Activated T-helper 2 cell treated with anti-CD3 and anti-CD28 coated beads, Interferon-gamma antibody, Interleukin-2, Interleukin-4, amounts not matched to agents 10 μg/mL and 5 μg/mL and 100 μg/mL, durations not matched to agents 14 hours and 24 hours and 36 hours (primary cell): ENCODE data around the gene SEMA6B. TPM values are rescaled to one million over a fixed set of nuclear protein-coding genes. Genes with fewer than 3 reads are reported as not detected.
"Not testable (repeated sequence)": the region's sequence is repeated elsewhere in the genome, so short reads cannot be mapped to it uniquely, and the experiment has no call there.

Source experiments
- DNase-seq: peaks from one replicate; pipeline ENCODE4 v3.0.0; 2021; ENCODE audit warnings: low spot score
- H3K27ac Mint-ChIP-seq: one replicate; pipeline ENCODE4 v1.8.0; 2021; ENCODE audit warnings: mixed read lengths
- H3K27me3 Mint-ChIP-seq: one replicate; pipeline ENCODE4 v1.8.0; 2021; ENCODE audit warnings: low read depth, mixed read lengths
- H3K36me3 Mint-ChIP-seq: one replicate; pipeline ENCODE4 v1.8.0; 2021; ENCODE audit warnings: low read depth, mixed read lengths
- H3K4me1 Mint-ChIP-seq: one replicate; pipeline ENCODE4 v1.8.0; 2021; ENCODE audit warnings: low read depth, mixed read lengths
- H3K4me3 Mint-ChIP-seq: one replicate; pipeline ENCODE4 v1.8.0; 2021; ENCODE audit warnings: low read depth, mild to moderate bottlenecking, moderate library complexity, mixed read lengths
- H3K9me3 Mint-ChIP-seq: one replicate; pipeline ENCODE4 v1.8.0; 2021; ENCODE audit warnings: mixed read lengths
- intact Hi-C: fragments of 100-400 bp; cut with micrococcal nuclease; formaldehyde crosslinking; loops from one replicate; pipeline ENCODE4 v1.15.1; 2023
- total RNA-seq: library from RNA; stranded (reverse); gene quantifications from 2 replicates; pipeline ENCODE4 v1.2.3, GENCODE V29; 2022

The SEMA6B gene
- total RNA-seq, 1 donor from 2014 or later, result not detected

DNA sequence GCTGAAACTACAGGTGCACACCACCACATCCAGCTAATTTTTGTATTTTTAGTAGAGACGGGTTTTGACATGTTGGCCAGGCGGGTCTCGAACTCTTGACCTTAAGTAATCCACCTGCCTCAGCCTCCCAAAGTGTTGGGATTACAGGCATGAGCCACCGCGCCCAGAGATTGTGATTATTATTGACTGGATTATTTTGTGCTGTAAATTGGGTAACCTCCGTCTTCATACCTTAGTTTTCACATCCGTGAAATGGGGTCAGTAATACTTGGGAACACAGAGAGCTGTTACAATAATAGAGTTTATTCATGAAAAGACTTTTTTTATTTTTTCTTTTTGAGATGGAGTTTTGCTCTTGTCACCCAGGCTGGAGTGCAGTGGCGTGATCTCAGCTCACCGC is 35.7 kb upstream of the SEMA6B start:
- H3K27me3 Mint-ChIP-seq, result peaks cover 33% of the 10 kb centered on the region
- intact Hi-C loops, H3K36me3 Mint-ChIP-seq, H3K27ac Mint-ChIP-seq, DNase-seq, H3K9me3 Mint-ChIP-seq, H3K4me1 Mint-ChIP-seq, H3K4me3 Mint-ChIP-seq: not testable (repeated sequence)

DNA sequence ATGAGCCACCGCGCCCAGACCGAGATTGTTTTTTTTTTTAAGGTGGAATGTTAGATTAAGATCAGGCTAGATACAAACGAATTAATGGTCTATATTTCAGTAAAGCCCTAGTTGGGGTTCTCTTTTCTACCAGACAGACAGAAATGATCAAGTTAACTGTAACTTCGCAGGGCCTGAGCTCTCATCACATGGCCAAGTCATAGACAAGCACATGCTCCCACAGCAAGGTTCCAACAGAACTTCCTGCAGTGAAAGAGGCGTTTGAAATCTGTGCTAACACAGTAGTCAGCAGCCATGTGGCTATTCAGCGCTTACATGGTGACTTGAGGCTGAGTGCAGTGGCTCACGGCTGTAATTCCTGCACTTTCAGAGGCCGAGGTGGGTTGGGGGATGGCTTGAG is 34.7 kb upstream of the SEMA6B start:
- H3K4me1 Mint-ChIP-seq, result peaks cover 2% of the 10 kb centered on the region
- H3K9me3 Mint-ChIP-seq, result no peaks in the 10 kb centered on the region
- no peak for DNase-seq
- peaks cover 29% of the 10 kb centered on the region for H3K27me3 Mint-ChIP-seq
- H3K4me3 Mint-ChIP-seq, result no peak overlapping the region
- intact Hi-C loops, result no loop called here
- H3K36me3 Mint-ChIP-seq, result no peaks in the 10 kb centered on the region
- H3K27ac Mint-ChIP-seq, result no peak overlapping the region

DNA sequence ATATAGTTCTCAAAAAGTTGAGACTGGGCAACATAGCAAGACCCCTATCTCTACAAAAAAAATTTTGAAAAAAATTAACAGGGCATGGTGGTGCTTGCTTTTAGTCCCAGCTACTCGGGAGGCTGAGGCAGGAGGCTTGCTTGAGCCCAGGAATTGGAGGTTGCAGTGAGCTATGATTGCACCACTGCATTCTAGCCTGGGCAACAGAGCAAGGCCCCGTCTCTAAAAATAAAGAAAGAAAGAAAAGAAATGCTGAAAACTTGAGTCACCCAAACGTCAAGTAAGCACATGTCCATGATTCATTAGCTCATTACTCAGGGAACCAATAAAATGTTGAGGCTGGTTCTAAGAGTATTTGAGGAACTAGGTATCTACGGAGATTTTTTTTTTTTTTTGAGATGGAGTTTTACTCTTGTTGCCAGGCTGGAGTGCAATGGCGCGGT is 33.9 kb upstream of the SEMA6B start:
- peaks cover 27% of the 10 kb centered on the region for H3K27me3 Mint-ChIP-seq
- H3K4me3 Mint-ChIP-seq, result no peak overlapping the region
- intact Hi-C loops, result no loop called here
- peaks cover 2% of the 10 kb centered on the region for H3K4me1 Mint-ChIP-seq
- no peaks in the 10 kb centered on the region for H3K9me3 Mint-ChIP-seq
- H3K27ac Mint-ChIP-seq, result no peak overlapping the region
- DNase-seq, result no peak
- H3K36me3 Mint-ChIP-seq, result no peaks in the 10 kb centered on the region

DNA sequence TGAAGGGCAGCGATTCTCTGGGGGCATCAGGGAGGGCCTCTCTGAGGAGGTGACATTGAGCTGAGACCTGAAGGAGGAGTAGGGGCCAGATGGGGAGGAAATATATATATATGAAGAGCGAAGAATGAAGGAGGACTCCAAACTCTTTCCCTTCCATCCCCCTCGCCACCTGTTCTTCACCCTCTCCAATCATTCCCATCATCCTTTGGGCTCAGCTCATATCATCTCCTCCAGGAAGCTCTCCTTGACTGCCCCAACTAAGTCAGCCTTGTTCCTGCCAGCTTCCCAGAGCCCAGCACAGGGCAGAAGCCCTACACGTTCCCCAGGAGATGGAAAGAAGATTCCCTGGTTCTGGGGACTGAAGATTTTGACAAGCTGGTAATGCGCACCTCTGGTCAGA is 33.0 kb upstream of the SEMA6B start:
- Mint-ChIP-seq H3K36me3 (no peaks in the 10 kb centered on the region), H3K9me3 (no peaks in the 10 kb centered on the region), H3K4me3 (no peak overlapping the region), H3K27me3 (peaks cover 29% of the 10 kb centered on the region), H3K4me1 (peaks cover 2% of the 10 kb centered on the region), H3K27ac (no peak overlapping the region)
- intact Hi-C loops, result no loop called here
- no peak for DNase-seq

DNA sequence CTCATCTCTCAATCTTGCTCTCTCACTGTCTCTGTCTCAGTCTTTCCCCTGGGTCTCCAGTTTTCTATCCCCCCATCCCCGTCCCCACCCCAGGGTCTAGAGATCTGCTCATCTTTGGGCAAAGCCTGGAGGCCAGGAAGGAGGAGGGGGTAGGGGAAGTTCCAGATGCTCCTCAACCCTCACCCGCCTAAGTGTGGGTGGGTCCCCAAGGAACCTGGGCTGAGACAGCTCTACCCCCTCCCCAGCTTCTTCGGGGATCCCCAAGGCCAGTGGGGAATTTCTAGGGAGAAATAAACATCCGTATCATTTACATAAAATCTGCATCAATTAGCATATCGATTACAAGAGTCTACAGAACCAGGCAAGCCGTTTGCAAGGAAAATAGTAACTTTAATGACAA is 31.8 kb upstream of the SEMA6B start:
- H3K36me3 Mint-ChIP-seq, result no peaks in the 10 kb centered on the region
- peaks cover 24% of the 10 kb centered on the region for H3K27me3 Mint-ChIP-seq
- no peak overlapping the region for H3K27ac Mint-ChIP-seq
- no peaks in the 10 kb centered on the region for H3K4me1 Mint-ChIP-seq
- H3K4me3 Mint-ChIP-seq, result no peak overlapping the region
- intact Hi-C loops, result no loop called here
- H3K9me3 Mint-ChIP-seq, result no peaks in the 10 kb centered on the region
- no peak for DNase-seq

DNA sequence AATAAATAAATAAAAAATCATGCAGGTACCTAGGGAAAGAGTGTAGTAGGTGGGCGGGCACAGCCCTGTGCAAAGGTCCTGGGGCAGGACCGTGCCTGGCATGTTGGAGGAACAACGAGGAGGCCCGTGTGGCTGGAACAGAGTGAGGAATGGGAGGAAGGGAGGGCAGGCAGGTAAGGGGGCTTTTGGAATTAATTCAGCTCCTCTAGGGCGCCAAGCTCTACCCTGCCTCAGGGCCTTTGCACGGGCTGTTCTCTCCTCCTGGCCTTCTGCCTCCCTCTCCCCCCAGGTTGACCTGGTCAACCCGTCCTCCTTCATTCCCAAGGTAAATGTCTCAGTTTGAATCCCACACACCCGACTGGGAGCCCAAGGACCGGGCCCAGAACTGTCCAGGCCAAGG is 31.1 kb upstream of the SEMA6B start:
- no peaks in the 10 kb centered on the region for H3K36me3 Mint-ChIP-seq
- no peak overlapping the region for H3K4me3 Mint-ChIP-seq
- H3K27me3 Mint-ChIP-seq, result peaks cover 30% of the 10 kb centered on the region
- H3K9me3 Mint-ChIP-seq, result no peaks in the 10 kb centered on the region
- DNase-seq, result no peak
- H3K27ac Mint-ChIP-seq, result no peak overlapping the region
- no peaks in the 10 kb centered on the region for H3K4me1 Mint-ChIP-seq
- intact Hi-C loops, result no loop called here

DNA sequence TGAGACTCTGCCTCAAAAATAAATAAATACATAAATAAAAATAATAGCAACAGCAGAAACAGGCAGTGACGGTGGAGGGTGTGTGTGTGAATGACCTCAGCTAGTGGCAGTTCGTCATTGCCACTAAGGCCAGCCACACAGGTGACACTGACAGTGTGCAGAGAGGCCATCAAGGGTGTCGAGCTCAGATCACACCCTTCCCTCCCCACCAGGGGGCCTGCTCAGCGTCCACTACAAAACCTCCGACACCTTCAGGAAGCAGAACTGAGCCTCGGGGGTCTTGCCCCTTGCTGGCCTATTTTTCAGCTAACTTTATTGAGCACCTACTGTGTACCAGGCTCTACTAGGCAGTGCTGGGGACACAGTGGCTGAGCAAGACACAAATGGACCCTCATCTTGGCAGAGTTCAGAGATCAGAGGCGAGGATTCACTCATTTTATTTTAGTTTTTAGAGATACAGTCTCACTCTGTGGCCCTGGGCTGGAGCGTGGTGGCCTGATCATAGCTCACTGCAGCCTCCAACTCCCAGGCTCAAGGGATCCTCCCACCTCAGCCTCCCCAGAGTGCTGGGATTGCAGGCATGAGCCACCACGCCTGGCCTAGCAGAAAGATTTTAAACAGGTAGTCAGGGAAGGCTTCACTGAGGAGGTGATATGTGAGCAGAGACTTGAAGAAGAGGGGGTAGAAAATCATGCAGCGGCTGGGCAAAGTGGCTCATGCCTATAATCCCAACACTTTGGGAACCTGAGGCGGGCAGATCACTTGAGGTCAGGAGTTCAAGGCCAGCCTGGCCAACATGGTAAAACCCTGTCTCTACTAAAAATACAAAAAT is 30.3 kb upstream of the SEMA6B start:
- Mint-ChIP-seq H3K4me3 (no peak overlapping the region), H3K9me3 (no peaks in the 10 kb centered on the region), H3K4me1 (no peaks in the 10 kb centered on the region), H3K27me3 (peaks cover 33% of the 10 kb centered on the region), H3K36me3 (no peaks in the 10 kb centered on the region), H3K27ac (no peak overlapping the region)
- DNase-seq, result no peak
- intact Hi-C loops, result no loop called here

DNA sequence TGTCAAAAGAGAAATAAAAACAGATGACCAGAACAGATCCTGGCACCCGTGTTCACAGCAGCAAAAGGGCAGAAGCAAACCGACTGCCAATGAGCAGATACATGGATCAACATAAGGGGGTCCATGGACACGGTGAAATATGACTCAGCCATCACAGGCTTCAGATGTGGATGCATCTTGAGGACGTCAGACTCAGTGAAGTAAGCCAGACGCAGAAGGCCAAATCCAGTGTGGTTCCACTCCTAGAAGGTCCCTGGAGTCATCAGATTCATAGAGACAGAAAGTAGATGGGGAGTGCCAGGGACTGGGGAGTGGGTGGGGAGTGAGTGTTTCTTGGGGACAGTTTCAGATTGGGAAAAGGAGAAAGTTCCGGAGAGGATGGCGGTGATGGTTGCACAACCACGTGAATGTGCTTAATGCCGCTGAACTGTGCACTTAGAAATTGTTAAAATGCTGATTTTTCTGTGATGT is 28.8 kb upstream of the SEMA6B start:
- Mint-ChIP-seq H3K36me3 (no peaks in the 10 kb centered on the region), H3K27ac (no peak overlapping the region), H3K9me3 (no peaks in the 10 kb centered on the region), H3K27me3 (peaks cover 29% of the 10 kb centered on the region), H3K4me3 (no peak overlapping the region), H3K4me1 (no peaks in the 10 kb centered on the region)
- DNase-seq, result no peak
- intact Hi-C loops, result no loop called here

DNA sequence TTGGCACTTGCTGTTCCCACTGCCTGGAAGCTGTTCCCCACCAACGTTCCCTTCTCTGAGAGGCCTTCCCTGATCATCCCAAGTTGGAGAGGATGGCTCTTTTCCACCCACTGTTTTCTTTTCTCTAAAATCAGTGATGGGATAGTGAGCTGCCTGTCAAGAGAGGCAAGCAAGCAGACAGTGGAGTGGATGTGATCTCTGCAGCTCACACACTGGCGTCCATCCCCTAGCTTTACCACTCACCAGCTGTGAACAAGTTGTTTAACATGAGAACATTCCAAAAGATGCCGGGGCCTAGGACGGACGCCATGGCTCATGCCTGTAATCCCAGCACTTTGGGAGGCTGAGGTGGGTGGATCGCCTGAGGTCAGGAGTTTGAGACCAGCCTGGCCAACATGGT is 28.0 kb upstream of the SEMA6B start:
- H3K27me3 Mint-ChIP-seq, result peaks cover 28% of the 10 kb centered on the region
- DNase-seq, result no peak
- no peaks in the 10 kb centered on the region for H3K9me3 Mint-ChIP-seq
- intact Hi-C loops, result no loop called here
- H3K4me1 Mint-ChIP-seq, result no peaks in the 10 kb centered on the region
- no peak overlapping the region for H3K4me3 Mint-ChIP-seq
- no peaks in the 10 kb centered on the region for H3K36me3 Mint-ChIP-seq
- H3K27ac Mint-ChIP-seq, result no peak overlapping the region

DNA sequence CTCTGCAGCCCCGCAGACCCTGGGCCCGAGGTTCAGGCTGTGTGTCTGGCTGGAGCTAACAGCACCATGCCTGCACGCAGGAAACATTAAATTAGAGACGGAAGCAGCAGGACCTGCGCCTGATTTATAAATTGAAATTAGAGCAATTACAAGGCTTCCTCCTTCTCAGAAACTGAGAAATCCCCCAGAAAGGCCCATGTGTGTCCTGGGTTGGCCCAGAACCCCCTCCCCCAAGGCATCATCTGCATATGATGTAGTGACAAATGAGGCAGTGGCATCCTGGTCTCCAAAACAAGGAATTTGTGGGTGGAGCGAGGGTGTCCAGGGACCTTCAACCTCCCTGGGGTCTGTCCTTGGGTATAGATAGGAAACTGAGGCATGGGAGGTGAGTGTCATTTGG is 27.2 kb upstream of the SEMA6B start:
- Mint-ChIP-seq H3K27me3 (peaks cover 34% of the 10 kb centered on the region), H3K36me3 (no peaks in the 10 kb centered on the region), H3K9me3 (no peaks in the 10 kb centered on the region), H3K27ac (no peak overlapping the region), H3K4me1 (no peaks in the 10 kb centered on the region), H3K4me3 (no peak overlapping the region)
- intact Hi-C loops, result no loop called here
- no peak for DNase-seq

DNA sequence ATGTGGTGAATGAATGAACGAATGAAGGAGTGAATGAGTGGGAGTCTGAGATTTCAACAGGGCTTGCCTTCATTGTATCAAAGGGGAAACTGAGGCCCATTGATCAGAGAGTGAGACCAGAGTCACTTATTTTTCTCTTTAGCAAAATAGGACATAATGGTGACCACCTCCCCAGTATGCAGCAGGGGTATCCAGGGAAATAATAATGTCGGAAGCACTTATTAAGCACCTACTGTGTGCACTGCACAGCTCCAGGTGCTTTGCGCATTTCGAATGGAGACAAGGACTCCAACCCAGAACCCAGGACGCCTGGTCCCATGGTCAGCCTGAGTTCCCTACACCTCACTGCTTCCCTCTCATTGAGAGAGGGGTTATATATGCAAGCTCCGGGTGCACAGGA is 26.8 kb upstream of the SEMA6B start:
- peaks cover 32% of the 10 kb centered on the region for H3K27me3 Mint-ChIP-seq

DNA sequence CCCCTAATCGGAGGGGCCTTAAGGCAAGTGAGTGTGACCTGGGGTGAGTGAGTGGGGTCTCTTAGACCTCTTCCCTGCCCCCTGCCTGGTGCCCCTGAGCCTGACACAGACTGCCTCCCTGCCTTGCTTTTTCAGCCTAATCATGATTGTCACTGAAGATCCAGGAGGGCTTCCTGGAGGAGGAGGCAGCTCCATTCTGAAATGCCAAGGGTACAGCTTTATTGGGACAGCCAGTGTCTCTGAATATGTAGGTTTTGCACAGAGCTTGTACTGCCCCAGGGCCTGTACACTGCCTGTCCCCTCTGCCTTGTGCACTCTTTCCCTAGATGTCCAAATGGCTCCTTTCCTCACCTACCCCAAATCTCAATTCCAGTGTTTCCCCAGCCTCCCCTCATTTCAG is 26.1 kb upstream of the SEMA6B start:
- H3K4me3 Mint-ChIP-seq, result no peak overlapping the region
- no peaks in the 10 kb centered on the region for H3K9me3 Mint-ChIP-seq
- no peaks in the 10 kb centered on the region for H3K36me3 Mint-ChIP-seq
- no peaks in the 10 kb centered on the region for H3K4me1 Mint-ChIP-seq
- intact Hi-C loops, result no loop called here
- H3K27ac Mint-ChIP-seq, result no peak overlapping the region
- peaks cover 32% of the 10 kb centered on the region for H3K27me3 Mint-ChIP-seq
- DNase-seq, result no peak

More for the DNA sequence above, 26.8 kb upstream of the SEMA6B start:
- Mint-ChIP-seq H3K4me1 (no peaks in the 10 kb centered on the region), H3K36me3 (no peaks in the 10 kb centered on the region), H3K27ac (no peak overlapping the region), H3K4me3 (no peak overlapping the region), H3K9me3 (no peaks in the 10 kb centered on the region)
- no peak for DNase-seq
- intact Hi-C loops, result no loop called here

DNA sequence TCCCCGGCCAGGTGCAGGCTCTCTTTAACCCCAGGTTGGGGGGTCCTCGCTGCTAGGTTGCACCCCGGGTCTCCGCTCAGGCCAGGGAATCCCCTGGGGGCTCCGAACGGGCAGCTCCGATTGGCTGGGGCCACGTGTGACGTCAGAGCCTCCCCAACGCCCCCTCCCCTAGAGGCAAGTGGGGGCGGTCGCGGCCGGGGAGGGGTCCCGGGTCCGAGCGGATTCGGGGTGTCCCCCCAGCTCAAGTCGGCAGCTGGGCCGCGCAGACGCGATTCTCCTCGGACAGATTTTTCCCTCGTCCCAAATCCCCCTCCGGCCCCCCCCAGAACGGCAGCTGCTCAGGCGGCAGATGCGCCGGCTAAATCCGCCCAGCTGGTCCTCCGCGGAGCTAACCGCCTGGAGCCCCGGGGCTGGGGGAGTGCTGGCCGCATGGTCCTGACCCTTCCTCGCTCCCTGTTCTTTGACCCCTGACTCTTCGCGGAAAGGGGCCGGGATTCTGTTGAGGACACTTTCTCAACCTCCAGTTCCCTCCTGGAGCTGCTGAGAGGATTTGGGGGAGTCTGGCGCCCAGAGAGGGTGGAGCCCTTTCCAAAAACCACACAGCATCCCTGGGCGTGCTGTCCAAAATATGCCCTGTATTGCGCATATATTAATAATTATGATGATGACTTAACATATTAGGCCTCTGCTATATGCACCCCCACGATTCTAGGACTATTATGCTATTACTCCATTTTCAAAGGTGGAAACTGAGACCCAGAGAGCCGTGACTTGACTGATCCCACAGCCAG is 25.4 kb upstream of the SEMA6B start:
- DNase-seq, result no peak
- Mint-ChIP-seq H3K27ac (no peak overlapping the region), H3K4me1 (no peaks in the 10 kb centered on the region), H3K27me3 (peaks cover 36% of the 10 kb centered on the region), H3K4me3 (no peak overlapping the region), H3K36me3 (no peaks in the 10 kb centered on the region), H3K9me3 (no peaks in the 10 kb centered on the region)
- intact Hi-C loops, result no loop called here
